Stimulated activated memory B cell treated with anti-CD40 and anti-IgM and Interleukin-4, amounts not matched to agents 10 μg/mL and 1 μg/mL and 100 μg/mL, for 72 hours (primary cell): ENCODE data around the gene ST8SIA2.

Experiments used
- ATAC-seq: fragments of 150-1000 bp; cut with Tn5 transposase; 2 replicates; pipeline ENCODE4 v1.10.0; 2021
- H3K27ac Mint-ChIP-seq: one replicate; pipeline ENCODE4 v1.8.0; 2022; ENCODE audit warnings: mild to moderate bottlenecking, mixed read lengths
- H3K27me3 Mint-ChIP-seq: one replicate; pipeline ENCODE4 v1.8.0; 2022; ENCODE audit warnings: mixed read lengths
- H3K36me3 Mint-ChIP-seq: one replicate; pipeline ENCODE4 v1.8.0; 2022; ENCODE audit warnings: mixed read lengths
- H3K4me1 Mint-ChIP-seq: one replicate; pipeline ENCODE4 v1.8.0; 2022; ENCODE audit warnings: mixed read lengths
- H3K4me3 Mint-ChIP-seq: one replicate; pipeline ENCODE4 v1.8.0; 2022; ENCODE audit warnings: mild to moderate bottlenecking, moderate library complexity, mixed read lengths
- H3K9me3 Mint-ChIP-seq: one replicate; pipeline ENCODE4 v1.8.0; 2022; ENCODE audit warnings: mixed read lengths

ST8SIA2 gene

GRCh38 chr15:92449476-92449875, 55.8 kb downstream of the ST8SIA2 start:
- H3K27me3 Mint-ChIP-seq: peaks cover 15% of the 10 kb centered on the region
- no peaks in the 10 kb centered on the region for H3K9me3 Mint-ChIP-seq

GRCh38 chr15:92451225-92451825, 57.6 kb downstream of the ST8SIA2 start:
- H3K27ac Mint-ChIP-seq: no peak overlapping the region
- H3K4me1 Mint-ChIP-seq: no peaks in the 10 kb centered on the region
- no peak overlapping the region for H3K4me3 Mint-ChIP-seq
- no peak for ATAC-seq
- no peaks in the 10 kb centered on the region for H3K9me3 Mint-ChIP-seq
- H3K36me3 Mint-ChIP-seq: no peaks in the 10 kb centered on the region
- peaks cover 15% of the 10 kb centered on the region for H3K27me3 Mint-ChIP-seq

More at GRCh38 chr15:92449476-92449875, 55.8 kb downstream of the ST8SIA2 start:
- Mint-ChIP-seq H3K4me1 (no peaks in the 10 kb centered on the region), H3K36me3 (no peaks in the 10 kb centered on the region), H3K4me3 (no peak overlapping the region), H3K27ac (no peak overlapping the region)
- ATAC-seq: no peak

- ATAC-seq: no peak
- H3K9me3 Mint-ChIP-seq: no peaks in the 10 kb centered on the region
- H3K4me1 Mint-ChIP-seq: no peaks in the 10 kb centered on the region
- no peak overlapping the region for H3K27ac Mint-ChIP-seq
- peaks cover 15% of the 10 kb centered on the region for H3K27me3 Mint-ChIP-seq
- no peak overlapping the region for H3K4me3 Mint-ChIP-seq
- H3K36me3 Mint-ChIP-seq: no peaks in the 10 kb centered on the region
Observed at GRCh38 chr15:92452143-92452542, 58.5 kb downstream of the ST8SIA2 start.

DNA sequence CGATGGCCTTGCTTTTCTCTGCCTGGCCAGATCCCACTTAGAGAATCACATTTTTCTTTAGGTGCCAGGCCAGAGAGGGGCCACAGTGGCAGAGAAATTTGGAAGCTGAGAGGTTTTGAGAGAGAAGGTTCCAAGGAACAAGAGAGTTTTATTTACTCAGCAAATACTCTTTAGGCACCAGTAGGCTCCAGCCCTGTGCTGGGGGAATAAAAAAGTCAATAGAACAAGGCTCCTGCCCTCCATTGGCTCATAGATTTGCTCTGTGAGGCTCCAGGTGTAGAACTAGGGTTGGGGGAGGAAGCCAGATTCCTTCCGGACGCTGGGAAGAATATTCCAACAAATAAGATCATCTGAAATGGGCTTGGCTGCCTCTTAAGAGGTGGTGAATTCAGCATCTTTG, 59.9 kb downstream of the ST8SIA2 start:
- Mint-ChIP-seq H3K4me1 (no peaks in the 10 kb centered on the region), H3K27ac (no peak overlapping the region), H3K9me3 (no peaks in the 10 kb centered on the region), H3K27me3 (peaks cover 15% of the 10 kb centered on the region), H3K4me3 (no peak overlapping the region), H3K36me3 (no peaks in the 10 kb centered on the region)
- ATAC-seq: no peak

DNA sequence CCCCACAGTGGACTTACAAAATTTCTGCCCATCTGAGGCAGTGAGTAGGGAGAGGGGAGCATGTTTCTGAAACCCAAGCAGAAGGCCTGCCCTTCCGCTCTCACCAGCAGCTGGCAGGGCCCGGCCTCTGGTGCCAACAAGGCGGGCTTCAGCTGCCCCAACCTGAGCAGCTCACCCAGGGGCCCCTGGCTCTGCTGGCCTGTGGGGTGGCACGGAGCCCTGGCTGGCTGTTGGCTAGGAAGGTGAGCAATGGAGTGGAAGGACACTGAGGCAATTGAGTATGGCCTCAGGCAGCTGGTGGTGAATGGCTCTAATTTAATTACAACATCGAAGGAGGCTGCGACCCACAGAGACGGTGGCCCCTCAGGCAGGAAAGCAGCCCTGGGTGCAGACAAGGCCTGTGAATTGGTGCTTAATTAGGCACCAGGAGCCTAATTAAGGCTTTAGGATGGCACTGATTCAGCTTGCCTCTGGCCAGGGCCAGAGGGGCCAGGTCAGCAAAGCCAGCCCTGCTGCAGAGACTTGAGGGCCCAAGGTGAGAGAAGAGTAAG, 60.9 kb downstream of the ST8SIA2 start:
- H3K36me3 Mint-ChIP-seq: no peaks in the 10 kb centered on the region
- no peaks in the 10 kb centered on the region for H3K4me1 Mint-ChIP-seq
- peaks cover 15% of the 10 kb centered on the region for H3K27me3 Mint-ChIP-seq
- no peak overlapping the region for H3K4me3 Mint-ChIP-seq
- H3K9me3 Mint-ChIP-seq: no peaks in the 10 kb centered on the region
- H3K27ac Mint-ChIP-seq: no peak overlapping the region
- ATAC-seq: no peak

GRCh38 chr15:92455271-92455670, 61.6 kb downstream of the ST8SIA2 start:
- Mint-ChIP-seq H3K27me3 (peaks cover 11% of the 10 kb centered on the region), H3K9me3 (no peaks in the 10 kb centered on the region), H3K36me3 (no peaks in the 10 kb centered on the region), H3K27ac (no peak overlapping the region), H3K4me3 (no peak overlapping the region), H3K4me1 (no peaks in the 10 kb centered on the region)
- no peak for ATAC-seq

GRCh38 chr15:92457471-92458041, 63.9 kb downstream of the ST8SIA2 start:
- Mint-ChIP-seq H3K36me3 (no peaks in the 10 kb centered on the region), H3K27ac (no peak overlapping the region), H3K4me3 (no peak overlapping the region), H3K9me3 (no peaks in the 10 kb centered on the region), H3K27me3 (no peaks in the 10 kb centered on the region), H3K4me1 (no peaks in the 10 kb centered on the region)
- ATAC-seq: no peak

- Mint-ChIP-seq H3K9me3 (no peaks in the 10 kb centered on the region), H3K4me3 (no peak overlapping the region), H3K27me3 (no peaks in the 10 kb centered on the region), H3K27ac (no peak overlapping the region), H3K36me3 (no peaks in the 10 kb centered on the region), H3K4me1 (no peaks in the 10 kb centered on the region)
- no peak for ATAC-seq
Observed at GRCh38 chr15:92460023-92460422, 66.3 kb downstream of the ST8SIA2 start.

- H3K27ac Mint-ChIP-seq: no peak overlapping the region
- H3K4me3 Mint-ChIP-seq: no peak overlapping the region
- H3K9me3 Mint-ChIP-seq: no peaks in the 10 kb centered on the region
- ATAC-seq: no peak
- H3K27me3 Mint-ChIP-seq: no peaks in the 10 kb centered on the region
- H3K36me3 Mint-ChIP-seq: no peaks in the 10 kb centered on the region
- no peaks in the 10 kb centered on the region for H3K4me1 Mint-ChIP-seq
Observed at GRCh38 chr15:92462424-92463125, 68.9 kb downstream of the ST8SIA2 start.

DNA sequence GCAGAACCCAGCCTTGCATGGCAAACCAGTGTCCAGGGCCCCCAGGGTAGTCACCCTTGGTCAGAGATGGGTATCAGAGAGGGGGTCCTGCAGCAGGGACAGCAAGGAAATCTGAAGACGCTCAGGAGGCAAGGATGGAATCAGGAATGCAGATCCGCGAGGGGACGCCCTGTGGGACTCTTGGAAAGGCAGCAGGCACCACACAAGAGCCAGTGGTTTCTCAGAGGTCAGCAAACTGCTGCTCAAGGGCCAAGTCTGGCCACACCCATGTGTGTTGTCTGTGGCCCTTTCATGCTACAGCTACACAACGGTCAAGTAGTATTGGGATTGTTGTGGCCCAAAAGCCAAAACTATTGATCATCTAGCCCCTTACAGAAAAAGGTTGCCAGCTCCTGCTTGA, 69.7 kb downstream of the ST8SIA2 start:
- H3K27ac Mint-ChIP-seq: no peak overlapping the region
- no peaks in the 10 kb centered on the region for H3K36me3 Mint-ChIP-seq
- no peak overlapping the region for H3K4me3 Mint-ChIP-seq
- H3K9me3 Mint-ChIP-seq: no peaks in the 10 kb centered on the region
- no peak for ATAC-seq
- H3K4me1 Mint-ChIP-seq: no peaks in the 10 kb centered on the region
- no peaks in the 10 kb centered on the region for H3K27me3 Mint-ChIP-seq

GRCh38 chr15:92463826-92464225, 70.1 kb downstream of the ST8SIA2 start:
- H3K36me3 Mint-ChIP-seq: no peaks in the 10 kb centered on the region
- H3K4me3 Mint-ChIP-seq: no peak overlapping the region
- H3K27me3 Mint-ChIP-seq: no peaks in the 10 kb centered on the region
- H3K9me3 Mint-ChIP-seq: no peaks in the 10 kb centered on the region
- ATAC-seq: no peak
- H3K27ac Mint-ChIP-seq: no peak overlapping the region
- H3K4me1 Mint-ChIP-seq: no peaks in the 10 kb centered on the region

- no peak for ATAC-seq
- H3K36me3 Mint-ChIP-seq: no peaks in the 10 kb centered on the region
- no peaks in the 10 kb centered on the region for H3K4me1 Mint-ChIP-seq
- no peak overlapping the region for H3K4me3 Mint-ChIP-seq
- H3K9me3 Mint-ChIP-seq: no peaks in the 10 kb centered on the region
- H3K27ac Mint-ChIP-seq: no peak overlapping the region
- no peaks in the 10 kb centered on the region for H3K27me3 Mint-ChIP-seq
Observed at GRCh38 chr15:92466834-92467233, 73.2 kb downstream of the ST8SIA2 start.

DNA sequence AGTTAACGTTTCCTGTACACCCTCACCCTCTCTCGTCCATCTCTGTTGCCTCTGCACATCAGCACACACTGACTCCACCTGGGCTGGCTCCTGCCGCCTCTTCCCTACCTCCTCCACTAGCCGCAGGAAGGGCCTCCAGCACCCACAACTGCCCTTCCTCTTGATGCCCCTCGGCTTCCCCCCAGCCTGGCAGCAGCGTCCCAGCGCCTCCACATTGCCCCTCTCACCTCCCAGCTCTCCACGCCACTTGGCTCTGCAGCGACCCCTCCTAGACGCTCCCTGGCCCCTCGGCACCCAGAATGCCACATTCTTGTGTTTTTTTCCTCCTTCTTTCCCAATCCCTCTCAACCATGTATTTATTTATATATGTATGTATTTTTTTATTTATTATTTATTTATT, 73.6 kb downstream of the ST8SIA2 start:
- no peaks in the 10 kb centered on the region for H3K27me3 Mint-ChIP-seq
- no peaks in the 10 kb centered on the region for H3K4me1 Mint-ChIP-seq
- no peak overlapping the region for H3K27ac Mint-ChIP-seq
- no peak overlapping the region for H3K4me3 Mint-ChIP-seq
- no peaks in the 10 kb centered on the region for H3K36me3 Mint-ChIP-seq
- ATAC-seq: no peak
- H3K9me3 Mint-ChIP-seq: no peaks in the 10 kb centered on the region

DNA sequence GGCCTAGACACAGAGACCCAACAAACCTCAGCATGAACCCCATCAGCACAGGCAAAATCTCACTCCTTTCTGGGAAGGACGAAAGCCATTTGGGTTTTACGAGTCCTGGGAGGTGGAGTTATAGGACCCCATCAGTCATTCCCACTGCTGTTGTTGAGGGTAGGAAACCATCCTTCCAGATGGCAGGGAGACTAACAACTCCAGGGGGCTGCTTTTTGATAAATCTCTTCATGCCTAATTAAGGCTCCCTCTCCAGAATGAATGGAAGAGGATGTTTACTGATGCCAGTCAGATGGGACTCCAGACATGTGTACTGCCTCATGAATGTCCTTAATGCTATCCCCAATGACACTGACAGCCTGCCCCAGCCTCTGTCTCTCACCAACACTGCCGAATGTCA, 75.3 kb downstream of the ST8SIA2 start:
- Mint-ChIP-seq H3K9me3 (no peaks in the 10 kb centered on the region), H3K36me3 (no peaks in the 10 kb centered on the region), H3K4me3 (no peak overlapping the region), H3K27ac (no peak overlapping the region), H3K4me1 (no peaks in the 10 kb centered on the region), H3K27me3 (no peaks in the 10 kb centered on the region)
- no peak for ATAC-seq

GRCh38 chr15:92471288-92471687, 77.6 kb downstream of the ST8SIA2 start:
- Mint-ChIP-seq H3K9me3 (no peaks in the 10 kb centered on the region), H3K4me3 (no peak overlapping the region), H3K27me3 (no peaks in the 10 kb centered on the region), H3K27ac (no peak overlapping the region), H3K36me3 (no peaks in the 10 kb centered on the region), H3K4me1 (no peaks in the 10 kb centered on the region)
- no peak for ATAC-seq

DNA sequence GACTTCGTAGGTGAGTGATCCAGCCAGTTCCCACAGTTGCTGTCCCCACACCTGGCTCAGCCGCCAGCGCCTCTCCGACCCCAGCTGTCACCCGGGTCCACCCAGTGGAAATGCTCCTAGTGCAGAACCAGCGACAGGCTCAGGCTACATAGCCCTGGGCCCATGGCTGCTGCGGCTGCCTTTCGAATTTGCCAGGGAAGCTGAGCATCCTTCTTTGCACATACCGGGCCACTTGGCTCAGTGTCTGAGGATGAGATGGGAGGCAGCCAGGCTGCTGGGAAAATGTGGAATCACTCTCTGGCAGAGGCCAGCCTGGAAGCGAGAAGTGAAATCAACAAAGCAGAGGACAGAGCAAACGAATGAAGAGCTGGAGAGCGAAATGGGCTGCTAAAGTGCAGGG, 80.1 kb downstream of the ST8SIA2 start:
- Mint-ChIP-seq H3K4me1 (no peaks in the 10 kb centered on the region), H3K9me3 (no peaks in the 10 kb centered on the region), H3K27ac (no peak overlapping the region), H3K36me3 (no peaks in the 10 kb centered on the region), H3K4me3 (no peak overlapping the region), H3K27me3 (peaks cover 9% of the 10 kb centered on the region)
- ATAC-seq: no peak
